Measurements from ENCODE around the gene RALGPS1.

RALGPS1 gene

DNA sequence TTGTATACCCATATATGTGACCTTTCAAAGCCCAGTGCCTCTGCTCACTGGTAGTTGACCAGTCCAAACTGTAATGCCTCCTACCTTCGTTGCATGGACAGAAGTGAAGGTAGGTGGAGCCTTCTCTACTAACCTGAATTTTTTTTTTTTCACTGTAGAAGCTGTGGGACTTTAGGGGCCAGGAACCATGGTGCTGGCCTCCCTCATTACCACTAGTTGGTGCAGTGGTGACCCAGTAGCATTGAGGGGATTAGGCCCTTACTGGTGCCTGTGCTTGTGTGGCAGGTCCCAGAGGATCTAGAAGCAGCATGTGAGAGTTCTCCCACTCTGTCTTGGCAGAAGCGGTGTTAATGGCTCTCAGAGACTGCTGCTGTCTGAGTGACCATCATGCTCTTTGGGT is 2.3 kb downstream of the RALGPS1 start:
- no peak for TF ChIP-seq SPI1 (IDR thresholded peaks at IDR 0.05; ENCODE audit: borderline replicate concordance, low read depth)
- peak; percentile 1 for TF ChIP-seq CTCF (IDR thresholded peaks at IDR 0.05; ENCODE audit: insufficient read depth, low read length)
- TF ChIP-seq, protein P1, sequence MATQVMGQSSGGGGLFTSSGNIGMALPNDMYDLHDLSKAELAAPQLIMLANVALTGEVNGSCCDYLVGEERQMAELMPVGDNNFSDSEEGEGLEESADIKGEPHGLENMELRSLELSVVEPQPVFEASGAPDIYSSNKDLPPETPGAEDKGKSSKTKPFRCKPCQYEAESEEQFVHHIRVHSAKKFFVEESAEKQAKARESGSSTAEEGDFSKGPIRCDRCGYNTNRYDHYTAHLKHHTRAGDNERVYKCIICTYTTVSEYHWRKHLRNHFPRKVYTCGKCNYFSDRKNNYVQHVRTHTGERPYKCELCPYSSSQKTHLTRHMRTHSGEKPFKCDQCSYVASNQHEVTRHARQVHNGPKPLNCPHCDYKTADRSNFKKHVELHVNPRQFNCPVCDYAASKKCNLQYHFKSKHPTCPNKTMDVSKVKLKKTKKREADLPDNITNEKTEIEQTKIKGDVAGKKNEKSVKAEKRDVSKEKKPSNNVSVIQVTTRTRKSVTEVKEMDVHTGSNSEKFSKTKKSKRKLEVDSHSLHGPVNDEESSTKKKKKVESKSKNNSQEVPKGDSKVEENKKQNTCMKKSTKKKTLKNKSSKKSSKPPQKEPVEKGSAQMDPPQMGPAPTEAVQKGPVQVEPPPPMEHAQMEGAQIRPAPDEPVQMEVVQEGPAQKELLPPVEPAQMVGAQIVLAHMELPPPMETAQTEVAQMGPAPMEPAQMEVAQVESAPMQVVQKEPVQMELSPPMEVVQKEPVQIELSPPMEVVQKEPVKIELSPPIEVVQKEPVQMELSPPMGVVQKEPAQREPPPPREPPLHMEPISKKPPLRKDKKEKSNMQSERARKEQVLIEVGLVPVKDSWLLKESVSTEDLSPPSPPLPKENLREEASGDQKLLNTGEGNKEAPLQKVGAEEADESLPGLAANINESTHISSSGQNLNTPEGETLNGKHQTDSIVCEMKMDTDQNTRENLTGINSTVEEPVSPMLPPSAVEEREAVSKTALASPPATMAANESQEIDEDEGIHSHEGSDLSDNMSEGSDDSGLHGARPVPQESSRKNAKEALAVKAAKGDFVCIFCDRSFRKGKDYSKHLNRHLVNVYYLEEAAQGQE (IDR thresholded peaks at IDR 0.05; ENCODE audit: insufficient replicate concordance, low read depth) = no peak
- no peak for DNase-seq (ENCODE audit: low read depth in 1 of 2, low spot score in 1 of 2)
- no peak overlapping the region for H3K27ac ChIP-seq (replicated peaks)
- H3K4me3 ChIP-seq (replicated peaks; ENCODE audit: insufficient read depth, low read length) = no peak overlapping the region
- peaks cover 6% of the 10 kb centered on the region for H3K27me3 ChIP-seq (ENCODE audit: insufficient read depth, poor library complexity, severe bottlenecking)

DNA sequence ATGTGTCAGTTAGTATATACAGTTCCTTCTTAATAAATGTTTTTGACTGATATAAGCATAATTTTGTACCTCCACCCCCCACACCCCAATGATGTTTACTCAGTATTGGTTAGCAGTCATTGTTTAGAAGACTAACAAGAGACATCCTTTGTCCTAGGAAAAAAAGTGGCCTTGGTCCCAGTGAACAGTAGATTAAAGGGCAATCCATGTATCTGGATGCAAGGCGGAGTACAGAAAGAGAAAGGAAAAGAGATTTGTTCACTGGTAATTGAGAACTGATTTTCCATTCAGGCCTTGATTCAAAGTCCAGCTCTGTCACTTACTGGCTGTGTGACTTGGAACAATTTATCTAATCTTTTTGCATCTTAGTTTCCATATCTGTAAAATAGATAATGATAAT is 4.6 kb downstream of the RALGPS1 start:
- peaks cover 4% of the 10 kb centered on the region for H3K27me3 ChIP-seq (ENCODE audit: insufficient read depth, poor library complexity, severe bottlenecking)
- H3K4me3 ChIP-seq (replicated peaks; ENCODE audit: insufficient read depth, low read length) = no peak overlapping the region
- no peak for DNase-seq (ENCODE audit: low read depth in 1 of 2, low spot score in 1 of 2)

GRCh38 chr9:126925876-126926275 is 11.3 kb downstream of the RALGPS1 start:
- H3K4me3 ChIP-seq (replicated peaks; ENCODE audit: insufficient read depth, low read length) = no peak overlapping the region
- no peak for DNase-seq (ENCODE audit: low read depth in 1 of 2, low spot score in 1 of 2)
- peaks cover 3% of the 10 kb centered on the region for H3K27me3 ChIP-seq (ENCODE audit: insufficient read depth, poor library complexity, severe bottlenecking)
- no peak for TF ChIP-seq POLR2AphosphoS5 (IDR thresholded peaks at IDR 0.05; ENCODE audit: low read depth)
- TF ChIP-seq, protein P1 (IDR thresholded peaks at IDR 0.05; ENCODE audit: insufficient replicate concordance, low read depth) = no peak
- no peak for TF ChIP-seq CTCF (IDR thresholded peaks at IDR 0.05; ENCODE audit: insufficient read depth, low read length)
- no peak for TF ChIP-seq SPI1 (IDR thresholded peaks at IDR 0.05; ENCODE audit: borderline replicate concordance, low read depth)
- no peak for TF ChIP-seq GABPA (IDR thresholded peaks at IDR 0.05; ENCODE audit: low read depth)
- no peak overlapping the region for H3K27ac ChIP-seq (replicated peaks)

More for the DNA sequence above, 4.6 kb downstream of the RALGPS1 start:
- H3K27ac ChIP-seq (replicated peaks) = no peak overlapping the region
- TF ChIP-seq SPI1 (IDR thresholded peaks at IDR 0.05; ENCODE audit: borderline replicate concordance, low read depth) (no peak), GABPA (IDR thresholded peaks at IDR 0.05; ENCODE audit: low read depth) (no peak), CTCF (IDR thresholded peaks at IDR 0.05; ENCODE audit: insufficient read depth, low read length) (no peak), POLR2AphosphoS5 (IDR thresholded peaks at IDR 0.05; ENCODE audit: low read depth) (no peak)
- TF ChIP-seq, protein P1 (IDR thresholded peaks at IDR 0.05; ENCODE audit: insufficient replicate concordance, low read depth) = no peak
